CD4-positive, alpha-beta T cell treated with Interleukin-2 at 100 ng/mL for 4 hours (primary cell): ENCODE data around the gene SEC61A1.

ENCODE experiments used
- DNase-seq: peaks from one replicate; pipeline ENCODE4 v3.0.0-alpha.2; 2020; ENCODE audit warnings: low spot score

SEC61A1 gene

DNA sequence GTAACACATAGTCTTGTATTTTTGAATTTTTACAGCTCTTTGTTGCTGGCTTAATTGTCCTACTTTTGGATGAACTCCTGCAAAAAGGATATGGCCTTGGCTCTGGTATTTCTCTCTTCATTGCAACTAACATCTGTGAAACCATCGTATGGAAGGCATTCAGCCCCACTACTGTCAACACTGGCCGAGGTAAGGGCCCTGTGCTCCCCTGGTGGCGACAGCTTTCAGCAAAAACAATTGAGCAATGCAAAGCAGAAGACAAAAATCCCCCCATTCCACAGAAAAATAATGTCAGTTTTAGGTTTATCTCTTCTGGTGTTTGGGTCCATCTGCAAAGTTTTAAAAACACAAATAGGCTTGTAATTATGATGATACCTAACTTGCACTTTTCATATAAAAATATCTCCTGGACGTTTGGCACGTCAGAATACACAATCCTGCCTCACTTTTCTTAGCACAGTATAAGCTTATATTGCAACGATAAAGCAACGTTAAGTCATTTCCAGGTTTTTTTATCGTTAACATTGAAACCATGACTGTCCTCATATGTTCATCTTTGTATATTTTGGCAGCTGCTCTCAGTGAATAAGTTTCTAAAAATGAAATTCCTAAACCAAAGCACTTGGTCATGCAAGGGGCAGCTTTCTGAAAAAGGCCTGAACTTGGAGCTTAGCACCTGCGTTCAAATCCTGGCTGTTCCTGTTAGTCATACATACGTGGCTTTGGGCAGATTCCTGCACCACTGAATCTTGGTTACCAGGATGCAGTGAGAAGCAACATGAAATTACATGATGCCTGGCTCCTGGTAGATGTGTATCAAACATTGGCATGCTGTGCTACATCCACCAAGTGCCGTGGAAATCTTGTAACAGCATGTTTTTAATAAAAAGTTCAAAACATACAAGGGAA lies 8.5 kb downstream of the SEC61A1 start:
- DNase-seq = no peak

GRCh38 chr3:128062033-128062745 lies 10.0 kb downstream of the SEC61A1 start:
- no peak for DNase-seq

GRCh38 chr3:128063865-128064264 lies 11.6 kb downstream of the SEC61A1 start:
- no peak for DNase-seq

DNA sequence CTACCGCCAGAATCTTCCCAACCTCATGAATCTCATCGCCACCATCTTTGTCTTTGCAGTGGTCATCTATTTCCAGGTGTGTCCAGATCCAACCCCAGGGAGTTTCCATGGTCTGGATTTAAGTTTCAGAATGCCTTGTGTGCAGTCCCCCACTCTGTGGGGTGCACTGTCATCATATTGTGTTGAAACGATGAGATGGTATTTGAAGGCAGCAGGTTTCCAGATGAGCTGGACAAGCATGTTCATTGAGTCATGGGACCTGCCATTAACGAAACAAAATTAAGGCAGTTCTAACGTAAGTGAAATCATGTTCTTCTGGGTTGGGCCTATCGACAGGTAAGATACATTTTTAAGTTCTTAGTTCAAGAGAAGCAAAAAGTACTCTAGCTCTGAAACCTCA lies 12.7 kb downstream of the SEC61A1 start:
- DNase-seq = no peak

- no peak for DNase-seq
Measured at GRCh38 chr3:128066114-128066513, 13.9 kb downstream of the SEC61A1 start.

GRCh38 chr3:128066676-128067075 lies 14.4 kb downstream of the SEC61A1 start:
- DNase-seq = no peak

DNA sequence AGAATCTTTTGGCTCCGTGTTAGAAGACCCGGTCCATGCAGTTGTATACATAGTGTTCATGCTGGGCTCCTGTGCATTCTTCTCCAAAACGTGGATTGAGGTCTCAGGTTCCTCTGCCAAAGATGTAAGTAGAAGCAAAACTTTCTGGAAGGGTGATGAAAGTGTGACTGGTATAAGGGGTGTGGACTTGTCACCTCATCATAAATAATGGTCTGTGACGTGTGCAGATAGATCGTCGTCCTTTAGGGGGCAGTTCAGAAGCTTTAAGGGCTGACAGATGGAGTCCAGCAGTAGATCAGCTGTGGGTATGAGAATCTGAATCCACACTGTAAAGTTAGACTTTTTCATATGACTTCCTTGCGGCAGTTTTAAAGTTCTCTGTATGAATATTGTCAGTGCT lies 15.3 kb downstream of the SEC61A1 start:
- no peak for DNase-seq

GRCh38 chr3:128068156-128068620 lies 16.0 kb downstream of the SEC61A1 start:
- DNase-seq = peak; percentile 47

DNA sequence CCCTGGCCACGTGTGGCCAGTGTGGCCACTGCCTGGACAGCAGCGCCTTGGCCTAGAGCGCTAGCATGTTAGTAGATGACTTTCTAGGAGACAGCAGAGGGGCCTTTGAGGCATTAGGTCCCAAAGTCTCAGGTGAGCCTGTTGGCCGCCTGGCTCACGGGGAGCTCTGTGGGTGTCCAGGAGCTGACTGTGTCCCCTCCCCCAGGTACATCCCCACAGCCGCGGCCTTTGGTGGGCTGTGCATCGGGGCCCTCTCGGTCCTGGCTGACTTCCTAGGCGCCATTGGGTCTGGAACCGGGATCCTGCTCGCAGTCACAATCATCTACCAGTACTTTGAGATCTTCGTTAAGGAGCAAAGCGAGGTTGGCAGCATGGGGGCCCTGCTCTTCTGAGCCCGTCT lies 17.0 kb downstream of the SEC61A1 start:
- no peak for DNase-seq

- DNase-seq = no peak
Measured at GRCh38 chr3:128070898-128071591, 18.8 kb downstream of the SEC61A1 start.

- no peak for DNase-seq
Measured at GRCh38 chr3:128071771-128072453, 19.7 kb downstream of the SEC61A1 start.

DNA sequence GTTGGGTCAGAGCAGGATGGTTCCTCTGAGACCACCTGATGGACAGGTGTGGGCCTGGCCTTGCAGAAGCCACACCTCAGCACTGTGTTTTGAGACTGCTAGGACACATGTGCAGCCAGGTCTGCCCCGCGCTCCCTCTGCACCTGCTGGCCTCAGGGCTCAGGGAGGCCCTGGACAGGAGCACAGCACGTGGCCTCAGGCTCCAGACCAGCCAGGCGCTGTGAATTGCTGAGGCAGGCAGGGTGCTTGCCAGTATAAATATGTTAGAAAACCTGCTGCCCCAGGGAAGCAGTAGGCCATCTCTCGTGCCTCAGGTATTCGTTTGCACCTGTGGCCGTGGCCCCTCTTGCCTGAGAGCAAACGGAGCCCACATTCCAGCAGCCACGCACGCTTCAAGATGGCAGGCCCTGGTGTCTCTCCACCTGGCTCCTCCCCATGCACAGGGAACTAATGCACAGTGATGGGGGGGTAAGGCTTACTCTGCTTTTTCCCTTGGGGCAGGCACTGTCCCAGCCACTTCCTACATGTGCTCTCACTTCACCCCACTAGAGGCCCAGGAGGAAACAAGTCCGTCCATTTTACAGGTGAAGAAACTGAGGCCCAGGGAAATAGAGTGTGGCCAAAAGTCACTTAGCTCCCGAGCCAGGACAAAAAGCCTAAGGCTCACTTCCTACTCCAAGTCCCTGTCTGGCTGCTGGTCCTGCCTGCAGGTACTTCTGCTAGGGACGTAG lies 20.4 kb downstream of the SEC61A1 start:
- no peak for DNase-seq

- no peak for DNase-seq
Measured at GRCh38 chr3:128073185-128073725, 21.0 kb downstream of the SEC61A1 start.

- no peak for DNase-seq
Measured at GRCh38 chr3:128073807-128074206, 21.6 kb downstream of the SEC61A1 start.

DNA sequence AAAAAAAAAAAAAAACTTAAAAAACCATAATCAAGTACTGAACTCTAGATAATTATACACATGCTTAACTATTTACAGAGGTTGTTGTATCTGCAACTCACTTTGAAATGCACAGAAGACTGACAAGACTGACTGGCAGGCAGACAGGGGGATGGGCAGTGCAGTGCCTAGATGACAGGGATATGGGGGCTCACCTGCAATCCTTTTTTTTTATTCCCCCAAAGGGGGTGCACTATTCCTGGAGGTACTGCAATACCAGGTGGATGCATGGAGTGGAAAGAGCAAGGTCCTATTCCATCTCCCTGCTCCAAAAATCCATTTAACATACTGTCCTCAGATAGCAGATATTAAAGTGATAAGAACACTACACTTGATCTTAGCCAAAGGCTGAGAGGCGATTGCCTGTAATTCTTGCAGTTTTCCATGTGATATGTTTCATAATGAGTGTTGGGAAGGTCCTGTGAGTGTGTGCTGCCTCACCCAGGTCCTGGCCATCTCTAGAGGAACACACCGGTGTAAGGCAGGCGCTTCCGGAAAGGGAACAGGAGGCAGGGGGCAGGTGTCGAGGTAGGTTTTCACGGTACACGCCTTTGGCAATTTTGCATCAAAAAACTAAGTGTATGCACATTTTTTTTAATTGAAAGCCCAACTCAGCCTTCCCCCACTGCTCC lies 22.7 kb downstream of the SEC61A1 start:
- DNase-seq = no peak

DNA sequence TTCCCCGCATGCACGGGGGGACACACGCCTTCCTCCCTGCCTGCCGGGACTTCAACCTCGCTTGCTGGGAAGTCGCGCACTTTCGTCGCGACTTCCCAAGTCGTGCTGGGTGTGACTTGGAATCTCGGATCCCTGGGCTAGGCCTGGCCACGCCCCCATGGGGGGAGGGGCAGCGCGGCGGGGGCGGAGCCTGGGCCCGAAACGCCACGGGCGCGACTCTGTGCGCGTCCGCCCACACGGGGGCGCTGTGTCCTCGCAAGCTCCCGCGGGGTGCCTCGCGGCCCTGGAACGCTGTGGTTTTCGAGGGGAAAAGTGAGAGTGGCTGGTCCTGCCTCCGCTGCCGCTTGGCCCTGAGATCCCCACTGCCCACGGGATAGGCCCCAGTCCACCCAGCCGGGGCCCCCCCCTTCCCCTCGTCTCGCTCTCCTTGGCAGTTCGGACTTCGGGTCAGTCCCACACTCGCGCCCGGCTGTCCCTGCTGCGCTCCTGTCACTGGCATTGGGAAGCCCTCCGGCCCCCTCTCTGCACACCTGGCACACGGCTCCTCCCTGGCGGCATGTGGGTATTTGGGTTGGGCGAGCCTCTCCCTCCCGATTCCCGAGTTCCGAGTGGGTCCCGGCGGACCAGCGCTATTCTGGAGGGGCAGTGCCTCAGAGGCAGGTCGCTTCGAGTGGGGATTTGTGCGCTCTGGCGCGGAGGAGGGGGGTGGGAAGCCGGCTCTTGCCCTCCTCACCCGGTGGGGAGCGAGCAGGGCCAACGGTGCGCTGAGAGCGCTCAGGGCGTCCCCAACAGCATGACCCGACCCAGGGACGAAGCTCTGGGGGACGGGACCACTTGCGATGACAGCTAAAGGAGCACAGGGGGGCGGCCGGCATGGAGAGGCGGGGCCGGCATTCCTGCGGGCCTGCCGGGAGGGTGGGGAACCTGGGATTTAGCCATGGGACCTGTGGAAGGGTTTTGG lies 23.6 kb downstream of the SEC61A1 start:
- DNase-seq = peak; percentile 78

GRCh38 chr3:128076483-128077201 lies 24.4 kb downstream of the SEC61A1 start:
- peak; percentile 21 for DNase-seq

- no peak for DNase-seq
Measured at GRCh38 chr3:128077202-128077624, 25.0 kb downstream of the SEC61A1 start.
